RWPE1 (cell line): ENCODE data around the gene HDX.
"Not testable (repeated sequence)": the region's sequence is repeated elsewhere in the genome, so short reads cannot be mapped to it uniquely, and the experiment has no call there.

Source experiments
- CTCF ChIA-PET: fragments of 350-600 bp; sonication (Branson Sonifier 250); formaldehyde crosslinking; extraction: SDS; loops from one replicate; lab custom pipeline; 2021; lab: Yijun Ruan, JAX
- POLR2A ChIA-PET: fragments of 400-600 bp; formaldehyde crosslinking; extraction: SDS; loops from one replicate; lab custom pipeline; 2020; ENCODE audit warnings: antibody characterized with exemption; ENCODE audit not compliant: low non-redundant PET; lab: Yijun Ruan, JAX
- DNase-seq: peaks from one replicate; pipeline ENCODE4 v3.0.0; 2012; ENCODE audit warnings: low spot score
- H3K27ac ChIP-seq: fragments of 450-650 bp; 2 replicates; pipeline ENCODE4 v1.5.1; 2017
- CTCF ChIP-seq: fragments of 450-650 bp; conservative IDR thresholded peaks from 2 replicates; pipeline ENCODE4 v1.5.1; 2017; ENCODE audit warnings: low read depth, mild to moderate bottlenecking

HDX gene, protein sequence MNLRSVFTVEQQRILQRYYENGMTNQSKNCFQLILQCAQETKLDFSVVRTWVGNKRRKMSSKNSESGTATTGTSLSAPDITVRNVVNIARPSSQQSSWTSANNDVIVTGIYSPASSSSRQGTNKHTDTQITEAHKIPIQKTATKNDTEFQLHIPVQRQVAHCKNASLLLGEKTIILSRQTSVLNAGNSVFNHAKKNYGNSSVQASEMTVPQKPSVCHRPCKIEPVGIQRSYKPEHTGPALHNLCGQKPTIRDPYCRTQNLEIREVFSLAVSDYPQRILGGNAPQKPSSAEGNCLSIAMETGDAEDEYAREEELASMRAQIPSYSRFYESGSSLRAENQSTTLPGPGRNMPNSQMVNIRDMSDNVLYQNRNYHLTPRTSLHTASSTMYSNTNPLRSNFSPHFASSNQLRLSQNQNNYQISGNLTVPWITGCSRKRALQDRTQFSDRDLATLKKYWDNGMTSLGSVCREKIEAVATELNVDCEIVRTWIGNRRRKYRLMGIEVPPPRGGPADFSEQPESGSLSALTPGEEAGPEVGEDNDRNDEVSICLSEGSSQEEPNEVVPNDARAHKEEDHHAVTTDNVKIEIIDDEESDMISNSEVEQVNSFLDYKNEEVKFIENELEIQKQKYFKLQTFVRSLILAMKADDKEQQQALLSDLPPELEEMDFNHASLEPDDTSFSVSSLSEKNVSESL

GRCh38 chrX:84501798-84502628 lies at the start of gene HDX:
Gene HDX, minus strand, starts transcription at chrX:84502453. Its CDS starts 27,056 bp downstream, at chrX:84475397.
- no peak for TF ChIP-seq CTCF
- peak; percentile 30 for DNase-seq
- POLR2A ChIA-PET = no interaction called here
- CTCF ChIA-PET = no interaction called here
- H3K27ac ChIP-seq = peak within 1 kb of the TSS; percentile 80

- DNase-seq, H3K27ac ChIP-seq, CTCF ChIA-PET, POLR2A ChIA-PET: not testable (repeated sequence)
These were observed 39.1 kb upstream of the HDX start for GRCh38 chrX:84541315-84541714.

- DNase-seq, POLR2A ChIA-PET, CTCF ChIA-PET, H3K27ac ChIP-seq: not testable (repeated sequence)
These were observed 35.4 kb upstream of the HDX start for GRCh38 chrX:84537627-84538026.

DNA sequence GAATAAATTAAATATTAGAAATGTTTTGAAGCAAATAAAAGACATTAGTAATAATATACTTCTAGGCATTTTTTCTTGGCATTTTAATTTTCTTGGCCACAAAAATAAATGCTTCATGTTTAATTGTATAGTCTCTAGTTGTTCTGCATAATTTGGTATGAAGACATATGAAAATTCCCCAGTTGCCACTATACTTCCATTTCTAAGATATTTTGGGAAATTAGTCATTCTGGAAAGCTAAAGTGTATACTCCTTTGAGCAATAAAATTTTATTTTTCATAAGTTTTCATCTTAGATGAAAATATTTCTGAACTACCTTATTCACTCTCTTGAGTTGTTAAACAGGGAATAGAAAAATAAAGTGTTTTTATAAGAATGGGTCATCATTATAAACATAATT lies 13.8 kb downstream of the HDX start:
- TF ChIP-seq CTCF = no peak
- CTCF ChIA-PET = no interaction called here
- POLR2A ChIA-PET = no interaction called here
- no peak overlapping the region for H3K27ac ChIP-seq
- DNase-seq = no peak

DNA sequence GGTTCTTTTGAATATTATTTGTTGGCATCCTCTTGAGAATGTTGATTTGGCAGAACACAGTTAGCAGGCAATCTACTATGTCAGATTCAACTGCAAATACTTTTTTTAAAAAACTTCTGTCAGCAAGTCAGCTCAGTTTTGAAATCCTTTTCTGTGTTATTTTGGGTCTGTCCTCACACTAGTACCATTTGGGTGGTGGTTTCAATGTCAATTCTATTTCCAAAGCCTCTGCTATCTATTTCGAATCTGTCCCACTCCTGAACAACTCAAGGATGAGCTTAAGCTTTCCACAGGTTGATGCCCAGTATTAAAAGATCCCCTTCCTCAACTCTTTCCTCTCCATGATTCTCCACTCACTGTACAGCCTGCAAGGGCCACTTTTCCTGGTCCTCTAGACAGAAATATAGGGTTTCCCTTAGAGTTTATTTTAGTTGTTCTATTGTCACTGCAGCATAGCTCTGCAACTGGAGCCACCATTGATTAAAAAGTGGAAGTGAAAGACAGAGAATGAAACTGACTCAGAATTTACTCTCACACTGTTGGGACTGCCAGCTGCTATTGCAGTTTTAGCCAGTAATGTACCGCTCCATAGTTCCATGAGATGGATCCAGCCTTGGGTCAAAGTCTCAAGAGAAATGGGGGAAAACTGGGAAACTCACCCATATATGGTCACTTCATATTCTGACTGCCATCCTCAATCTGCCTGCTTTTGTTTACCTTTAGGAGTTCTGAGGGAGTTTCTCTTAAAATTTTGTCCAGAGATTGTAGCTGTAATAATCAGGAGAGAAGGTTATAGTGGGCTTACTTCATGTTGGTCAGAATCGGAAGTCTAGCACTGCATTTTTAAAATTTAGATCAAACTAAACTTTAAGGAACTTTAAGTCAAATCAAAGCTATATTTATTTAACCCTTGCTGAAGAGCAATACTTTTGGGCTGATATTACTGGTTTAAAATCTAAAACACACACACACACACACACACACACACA lies 14.6 kb downstream of the HDX start:
- no peak for TF ChIP-seq CTCF
- no peak for DNase-seq
- ChIA-PET POLR2A (no interaction called here), CTCF (no interaction called here)
- H3K27ac ChIP-seq = no peak overlapping the region

DNA sequence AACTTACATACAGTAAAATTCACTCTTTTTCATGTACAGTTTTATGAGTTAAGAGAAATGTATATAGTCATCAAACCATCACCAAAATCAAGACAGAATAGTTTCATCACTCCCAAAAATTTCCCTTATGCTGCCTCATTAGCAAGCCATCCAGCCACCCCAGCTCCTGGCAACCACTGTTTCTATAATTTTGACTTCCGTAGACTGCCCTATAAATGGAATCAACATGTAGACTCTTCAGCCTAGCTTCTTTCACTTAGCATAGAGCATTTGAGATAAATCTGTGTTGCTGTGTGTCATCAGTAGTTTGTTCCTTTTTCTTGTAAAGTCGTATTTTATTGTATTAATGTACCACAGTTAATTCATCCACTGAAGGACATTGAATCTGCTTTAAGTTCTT lies 23.2 kb downstream of the HDX start:
- DNase-seq = no peak
- no peak for TF ChIP-seq CTCF
- H3K27ac ChIP-seq = no peak overlapping the region
- ChIA-PET CTCF (no interaction called here), POLR2A (no interaction called here)

DNA sequence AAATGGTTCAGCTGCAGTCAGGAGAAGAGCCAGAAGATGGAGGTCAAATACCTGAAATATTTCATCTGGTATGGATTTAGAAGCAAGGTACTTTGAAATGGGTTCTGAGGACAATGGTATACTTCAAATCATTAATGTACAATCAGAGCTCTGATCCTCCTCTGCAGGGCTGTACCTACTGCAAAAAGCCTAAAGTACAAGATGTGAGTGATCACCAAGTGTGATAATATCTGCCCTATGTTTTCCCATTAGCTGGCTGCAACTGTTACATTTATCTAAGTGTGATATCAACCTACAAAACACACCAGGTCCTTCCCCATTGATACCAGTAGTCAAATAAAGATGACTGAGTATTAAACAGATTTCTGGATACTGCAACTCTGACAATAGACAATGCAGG lies 25.1 kb downstream of the HDX start:
- no peak for TF ChIP-seq CTCF
- H3K27ac ChIP-seq = no peak overlapping the region
- no peak for DNase-seq
- ChIA-PET CTCF (no interaction called here), POLR2A (no interaction called here)
